ENCODE measurements around the gene PUS7L.
A peak's percentile ranks its signal among the peaks of the same experiment; 100 is the strongest.

The PUS7L gene

GRCh38 chr12:43758728-43759563 lies at the start of gene PUS7L, which contains the start of gene IRAK4:
TSS of gene PUS7L (minus strand) at chr12:43758790. CDS start at chr12:43755245, 3,545 bp downstream.
TSS of gene IRAK4 (plus strand) at chr12:43758951. CDS start at chr12:43768112, 9,161 bp downstream.
- ChIA-PET CTCF (interaction anchor here (1.0 to 2.0 kb wide), 10 partner anchors 10 to 124 kb away, joined by 3 to 11 read pairs (median 4); partner anchors contain the start of gene TWF1), POLR2A (interaction anchor here (0.9 kb wide), 1 partner anchor 10 kb away, joined by 3 read pairs; no protein-coding TSS in a partner anchor)
- peak; percentile 96 for DNase-seq (ENCODE audit: extremely low spot score)
- TF ChIP-seq, protein P1, sequence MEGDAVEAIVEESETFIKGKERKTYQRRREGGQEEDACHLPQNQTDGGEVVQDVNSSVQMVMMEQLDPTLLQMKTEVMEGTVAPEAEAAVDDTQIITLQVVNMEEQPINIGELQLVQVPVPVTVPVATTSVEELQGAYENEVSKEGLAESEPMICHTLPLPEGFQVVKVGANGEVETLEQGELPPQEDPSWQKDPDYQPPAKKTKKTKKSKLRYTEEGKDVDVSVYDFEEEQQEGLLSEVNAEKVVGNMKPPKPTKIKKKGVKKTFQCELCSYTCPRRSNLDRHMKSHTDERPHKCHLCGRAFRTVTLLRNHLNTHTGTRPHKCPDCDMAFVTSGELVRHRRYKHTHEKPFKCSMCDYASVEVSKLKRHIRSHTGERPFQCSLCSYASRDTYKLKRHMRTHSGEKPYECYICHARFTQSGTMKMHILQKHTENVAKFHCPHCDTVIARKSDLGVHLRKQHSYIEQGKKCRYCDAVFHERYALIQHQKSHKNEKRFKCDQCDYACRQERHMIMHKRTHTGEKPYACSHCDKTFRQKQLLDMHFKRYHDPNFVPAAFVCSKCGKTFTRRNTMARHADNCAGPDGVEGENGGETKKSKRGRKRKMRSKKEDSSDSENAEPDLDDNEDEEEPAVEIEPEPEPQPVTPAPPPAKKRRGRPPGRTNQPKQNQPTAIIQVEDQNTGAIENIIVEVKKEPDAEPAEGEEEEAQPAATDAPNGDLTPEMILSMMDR (IDR thresholded peaks at IDR 0.05; ENCODE audit: control extremely low read depth, extremely low read depth, low read depth, missing control alignments), result peak; percentile 56

- TF ChIP-seq, protein P1 (IDR thresholded peaks at IDR 0.05; ENCODE audit: control extremely low read depth, extremely low read depth, low read depth, missing control alignments), result no peak
- no peak for DNase-seq (ENCODE audit: extremely low spot score)
- ChIA-PET CTCF (interaction anchor here (1.2 to 3.3 kb wide), 8 partner anchors 11 to 1142 kb away, joined by 3 to 14 read pairs (median 8); no protein-coding TSS in a partner anchor), POLR2A (no interaction called here)
Observed at GRCh38 chr12:43807386-43807785, 48.8 kb upstream of the PUS7L start.

GRCh38 chr12:43806737-43807072 lies 48.1 kb upstream of the PUS7L start:
- POLR2A ChIA-PET, result interaction anchor here (1.2 to 1.4 kb wide), 2 partner anchors 10 to 11 kb away, joined by 3 to 4 read pairs; no protein-coding TSS in a partner anchor
- TF ChIP-seq, protein P1 (IDR thresholded peaks at IDR 0.05; ENCODE audit: control extremely low read depth, extremely low read depth, low read depth, missing control alignments), result no peak

DNA sequence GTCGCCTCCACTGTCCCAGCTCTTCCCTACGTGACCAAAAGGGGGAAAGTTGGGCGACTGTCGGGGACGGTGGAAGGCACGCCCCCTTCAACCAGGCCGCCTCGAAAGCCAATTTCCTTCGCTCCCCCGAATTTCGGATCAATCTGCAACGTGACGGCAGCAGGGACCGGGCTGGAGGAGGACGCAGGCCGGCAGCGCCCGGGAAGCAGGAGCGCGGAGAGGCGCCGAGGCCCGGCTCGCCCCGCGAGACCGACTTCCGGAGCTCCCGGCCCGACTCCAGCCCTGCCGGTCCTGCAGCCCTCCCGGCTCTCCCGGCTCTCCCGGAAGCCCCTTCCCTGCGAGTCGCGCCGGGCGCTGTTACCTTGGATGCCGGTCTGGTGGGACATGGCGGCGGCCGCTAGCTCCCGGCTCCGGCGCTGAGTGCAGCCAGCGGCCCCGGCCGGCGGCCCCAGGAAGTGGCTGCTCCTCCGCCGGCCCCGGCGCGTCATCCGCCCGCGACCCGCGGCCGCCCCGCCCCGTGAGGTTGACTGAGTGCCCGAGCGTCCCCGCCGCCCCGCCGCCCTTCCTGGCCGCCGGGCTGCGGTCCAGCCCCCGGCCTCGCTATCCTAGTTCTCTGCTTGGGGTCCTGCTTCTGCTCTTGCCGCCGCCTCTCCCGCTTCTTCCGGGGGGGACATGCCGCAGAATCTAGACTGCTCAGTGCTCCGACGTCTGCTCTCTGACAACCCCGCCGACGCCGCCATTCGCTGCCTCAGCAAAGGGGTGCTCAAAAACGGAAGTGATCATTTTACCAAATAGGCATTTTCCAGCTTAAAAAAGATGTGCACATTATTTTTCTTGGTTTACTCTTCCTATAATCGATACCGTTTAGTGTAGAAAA lies 47.5 kb upstream of the PUS7L start, which contains the start of gene TWF1:
Gene TWF1 (minus strand): TSS at position 458 of the 877 bp plus-strand sequence. CDS start 72 bp downstream, at position 386.
- CTCF ChIA-PET, result interaction anchor here (1.0 to 3.3 kb wide), 16 partner anchors 9 to 1143 kb away, joined by 3 to 14 read pairs (median 4); partner anchors contain the start of genes IRAK4 and PUS7L
- POLR2A ChIA-PET, result interaction anchor here (1.2 to 1.4 kb wide), 3 partner anchors 9 to 14 kb away, joined by 3 to 4 read pairs (median 4); no protein-coding TSS in a partner anchor
- TF ChIP-seq, protein P1 (IDR thresholded peaks at IDR 0.05; ENCODE audit: control extremely low read depth, extremely low read depth, low read depth, missing control alignments), result no peak
- peak; percentile 93 for DNase-seq (ENCODE audit: extremely low spot score)

More at GRCh38 chr12:43806737-43807072, 48.1 kb upstream of the PUS7L start:
- CTCF ChIA-PET, result interaction anchor here (1.0 to 3.3 kb wide), 11 partner anchors 12 to 77 kb away, joined by 3 to 14 read pairs (median 7); partner anchors contain the start of genes IRAK4 and PUS7L
- no peak for DNase-seq (ENCODE audit: extremely low spot score)

DNA sequence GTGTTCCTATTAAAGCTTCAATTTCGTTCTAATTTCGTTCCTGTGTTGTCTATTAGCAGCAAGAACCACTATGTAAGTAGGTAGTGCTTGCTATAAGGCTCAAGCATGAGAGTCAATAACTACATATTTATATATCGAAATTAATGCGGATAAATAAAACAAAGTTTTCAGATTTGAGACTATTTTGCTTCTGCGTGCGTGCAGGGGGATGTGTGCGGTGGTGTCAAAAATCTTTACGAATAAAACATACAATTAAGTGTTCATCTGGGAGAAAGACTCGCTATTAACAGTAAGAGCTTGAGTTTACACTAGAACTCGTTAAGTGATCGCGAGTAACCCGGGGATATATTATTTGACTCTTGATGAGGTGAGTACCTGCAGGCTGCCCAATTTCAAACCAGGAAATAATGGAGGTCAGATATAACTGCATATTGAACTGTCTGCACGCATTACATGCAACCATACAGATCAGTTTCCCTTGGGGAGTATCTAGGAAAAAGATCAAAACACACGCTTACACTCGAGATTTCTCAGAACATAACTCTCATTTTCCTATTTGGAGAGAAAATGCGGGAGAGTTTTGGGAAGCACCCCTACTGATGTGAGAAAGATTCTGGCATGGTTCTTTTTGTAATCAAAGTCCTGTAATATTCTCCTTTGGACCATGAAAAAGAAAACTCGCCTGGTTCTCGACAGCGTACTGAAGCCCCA lies 46.7 kb upstream of the PUS7L start:
- peak; percentile 19 for DNase-seq (ENCODE audit: extremely low spot score)
- ChIA-PET POLR2A (interaction anchor here (1.2 to 1.4 kb wide), 3 partner anchors 8 to 13 kb away, joined by 3 to 4 read pairs (median 4); no protein-coding TSS in a partner anchor), CTCF (interaction anchor here (1.0 to 3.3 kb wide), 14 partner anchors 10 to 1144 kb away, joined by 3 to 14 read pairs (median 4); partner anchors contain the start of genes IRAK4, PUS7L and TMEM117)
- TF ChIP-seq, protein P1 (IDR thresholded peaks at IDR 0.05; ENCODE audit: control extremely low read depth, extremely low read depth, low read depth, missing control alignments), result no peak
